SU-DHL-6 (cell line): Measurements from ENCODE around the gene HAPLN3.

Source experiments
- H2AFZ ChIP-seq: fragments of 200-600 bp; sonication (generic); 2 replicates; pipeline ENCODE4 v1.6.1; 2014; ENCODE audit warnings: low read depth, mild to moderate bottlenecking, moderate library complexity, mixed read lengths, antibody characterized with exemption, low read length; ENCODE audit not compliant: severe bottlenecking
- H3F3A ChIP-seq: fragments of 200-600 bp; shearing (Covaris generic); 2 replicates; pipeline ENCODE4 v1.6.0; 2016; ENCODE audit warnings: antibody characterized with exemption, mild to moderate bottlenecking; ENCODE audit not compliant: insufficient read depth
- H3K27ac ChIP-seq: fragments of 200-600 bp; sonication (generic); 2 replicates; pipeline ENCODE4 v1.5.1; 2016; ENCODE audit warnings: low read depth, mild to moderate bottlenecking, low read length, moderate library complexity, mixed read lengths
- H3K27me3 ChIP-seq: fragments of 200-600 bp; sonication (generic), shearing (Covaris generic); 2 replicates; pipeline ENCODE4 v1.6.0; 2014; ENCODE audit warnings: mild to moderate bottlenecking, low read length
- H3K36me3 ChIP-seq: fragments of 200-600 bp; sonication (generic); 2 replicates; pipeline ENCODE4 v1.6.1; 2014; ENCODE audit warnings: mild to moderate bottlenecking, low read length, mixed read lengths
- H3K4me2 ChIP-seq: fragments of 300-600, 200-600 bp; shearing (Covaris generic), sonication (generic); 2 replicates; pipeline ENCODE4 v1.6.0; 2014; ENCODE audit warnings: low read length, low read depth, mild to moderate bottlenecking; ENCODE audit not compliant: poor library complexity, severe bottlenecking
- H3K4me3 ChIP-seq: fragments of 200-600 bp; sonication (generic); 2 replicates; pipeline ENCODE4 v1.5.1; 2014; ENCODE audit warnings: antibody characterized with exemption, low read length, mild to moderate bottlenecking, mixed read lengths; ENCODE audit not compliant: insufficient read depth, poor library complexity, severe bottlenecking
- H3K79me2 ChIP-seq: fragments of 200-600 bp; sonication (generic); 2 replicates; pipeline ENCODE4 v1.6.1; 2014; ENCODE audit warnings: mild to moderate bottlenecking, low read length, moderate library complexity; ENCODE audit not compliant: insufficient read depth
- H3K9ac ChIP-seq: fragments of 200-600 bp; sonication (generic); 2 replicates; pipeline ENCODE4 v1.7.0; 2014; ENCODE audit warnings: mild to moderate bottlenecking, low read length
- H3K9me2 ChIP-seq: fragments of 200-600 bp; sonication (generic); replicated peaks from 2 replicates; pipeline ENCODE4 v1.6.1; 2014; ENCODE audit warnings: low read length; ENCODE audit not compliant: insufficient read depth
- H3K9me3 ChIP-seq: fragments of 200-600 bp; sonication (generic); 2 replicates; pipeline ENCODE4 v1.6.1; 2014; ENCODE audit warnings: low read length, mixed read lengths; ENCODE audit not compliant: insufficient read depth
- H4K20me1 ChIP-seq: fragments of 200-600 bp; sonication (generic); 2 replicates; pipeline ENCODE4 v1.6.1; 2014; ENCODE audit warnings: low read depth, mild to moderate bottlenecking, antibody characterized with exemption, low read length, moderate library complexity, mixed read lengths
- EZH2phosphoT487 ChIP-seq: fragments of 200-600 bp; sonication (generic), shearing (Covaris generic); conservative IDR thresholded peaks from 2 replicates; pipeline ENCODE4 v1.6.1; 2018; ENCODE audit warnings: mild to moderate bottlenecking, antibody characterized with exemption, low read length, moderate library complexity, mixed read lengths
- TF ChIP-seq, protein P1 (sequence below): fragments of 200-600 bp; sonication (generic); IDR thresholded peaks from one replicate; pipeline ENCODE4 v1.5.1; 2017; ENCODE audit warnings: antibody characterized with exemption, mild to moderate bottlenecking, low read length, moderate library complexity; ENCODE audit not compliant: insufficient read depth, poor library complexity, severe bottlenecking

Gene HAPLN3

DNA sequence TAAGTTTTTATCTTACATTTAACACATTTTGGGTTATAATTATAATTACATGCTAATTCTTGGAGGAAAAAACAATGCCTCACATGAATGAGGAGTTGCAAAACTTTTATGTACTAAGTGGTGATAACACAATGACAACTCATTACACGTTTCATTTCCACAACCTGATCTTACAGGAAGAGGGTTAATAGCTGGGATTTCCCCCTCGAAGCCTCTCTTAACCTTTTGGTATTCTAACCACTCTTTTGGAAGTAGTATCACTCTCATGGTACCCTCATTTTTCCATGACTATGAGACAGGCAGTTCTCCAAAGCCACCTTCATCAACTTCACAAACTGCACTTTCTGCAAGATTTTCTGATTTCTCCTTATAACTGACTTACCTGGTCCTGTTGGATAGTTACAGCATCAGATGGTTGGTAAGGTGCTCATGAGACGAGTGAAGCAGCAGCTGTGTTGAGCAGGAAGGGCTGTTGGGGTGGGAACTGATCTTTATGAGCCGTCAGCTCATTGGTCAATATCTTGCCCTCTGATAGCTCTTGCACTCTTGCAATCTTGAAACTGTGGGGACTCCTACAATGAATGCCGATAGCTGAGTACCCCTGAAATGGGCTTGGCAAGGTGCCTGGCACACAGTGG is 50.5 kb downstream of the HAPLN3 start:
- Histone ChIP-seq H3K79me2 (no peaks in the 10 kb centered on the region), H3K27me3 (no peaks in the 10 kb centered on the region), H3K27ac (no peak overlapping the region), H3K9me2 (no peaks in the 10 kb centered on the region), H3K9me3 (no peaks in the 10 kb centered on the region), H2AFZ (no peak overlapping the region), H4K20me1 (no peaks in the 10 kb centered on the region), H3F3A (no peaks in the 10 kb centered on the region), H3K9ac (no peak overlapping the region), H3K4me2 (no peak overlapping the region), H3K4me3 (no peak overlapping the region), H3K36me3 (no peaks in the 10 kb centered on the region)
- TF ChIP-seq, protein P1, sequence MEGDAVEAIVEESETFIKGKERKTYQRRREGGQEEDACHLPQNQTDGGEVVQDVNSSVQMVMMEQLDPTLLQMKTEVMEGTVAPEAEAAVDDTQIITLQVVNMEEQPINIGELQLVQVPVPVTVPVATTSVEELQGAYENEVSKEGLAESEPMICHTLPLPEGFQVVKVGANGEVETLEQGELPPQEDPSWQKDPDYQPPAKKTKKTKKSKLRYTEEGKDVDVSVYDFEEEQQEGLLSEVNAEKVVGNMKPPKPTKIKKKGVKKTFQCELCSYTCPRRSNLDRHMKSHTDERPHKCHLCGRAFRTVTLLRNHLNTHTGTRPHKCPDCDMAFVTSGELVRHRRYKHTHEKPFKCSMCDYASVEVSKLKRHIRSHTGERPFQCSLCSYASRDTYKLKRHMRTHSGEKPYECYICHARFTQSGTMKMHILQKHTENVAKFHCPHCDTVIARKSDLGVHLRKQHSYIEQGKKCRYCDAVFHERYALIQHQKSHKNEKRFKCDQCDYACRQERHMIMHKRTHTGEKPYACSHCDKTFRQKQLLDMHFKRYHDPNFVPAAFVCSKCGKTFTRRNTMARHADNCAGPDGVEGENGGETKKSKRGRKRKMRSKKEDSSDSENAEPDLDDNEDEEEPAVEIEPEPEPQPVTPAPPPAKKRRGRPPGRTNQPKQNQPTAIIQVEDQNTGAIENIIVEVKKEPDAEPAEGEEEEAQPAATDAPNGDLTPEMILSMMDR = no peak
- no peak for TF ChIP-seq EZH2phosphoT487

DNA sequence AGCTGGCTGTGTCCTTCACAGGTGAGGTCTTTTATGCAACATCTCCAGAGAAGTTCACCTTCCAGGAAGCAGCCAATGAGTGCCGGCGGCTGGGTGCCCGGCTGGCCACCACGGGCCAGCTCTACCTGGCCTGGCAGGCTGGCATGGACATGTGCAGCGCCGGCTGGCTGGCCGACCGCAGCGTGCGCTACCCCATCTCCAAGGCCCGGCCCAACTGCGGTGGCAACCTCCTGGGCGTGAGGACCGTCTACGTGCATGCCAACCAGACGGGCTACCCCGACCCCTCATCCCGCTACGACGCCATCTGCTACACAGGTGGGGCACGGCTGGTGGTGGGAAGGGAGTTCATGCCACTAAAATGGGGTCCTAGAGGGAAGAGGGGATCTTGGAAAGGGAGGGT is 52.0 kb downstream of the HAPLN3 start:
- Histone ChIP-seq H4K20me1 (no peaks in the 10 kb centered on the region), H3K36me3 (no peaks in the 10 kb centered on the region), H2AFZ (no peak overlapping the region), H3K27ac (no peak overlapping the region), H3K4me2 (no peak overlapping the region), H3F3A (no peaks in the 10 kb centered on the region), H3K4me3 (no peak overlapping the region), H3K9me2 (no peaks in the 10 kb centered on the region), H3K9me3 (no peaks in the 10 kb centered on the region), H3K79me2 (no peaks in the 10 kb centered on the region), H3K27me3 (no peaks in the 10 kb centered on the region), H3K9ac (no peak overlapping the region)
- no peak for TF ChIP-seq EZH2phosphoT487
- TF ChIP-seq, protein P1 = no peak

DNA sequence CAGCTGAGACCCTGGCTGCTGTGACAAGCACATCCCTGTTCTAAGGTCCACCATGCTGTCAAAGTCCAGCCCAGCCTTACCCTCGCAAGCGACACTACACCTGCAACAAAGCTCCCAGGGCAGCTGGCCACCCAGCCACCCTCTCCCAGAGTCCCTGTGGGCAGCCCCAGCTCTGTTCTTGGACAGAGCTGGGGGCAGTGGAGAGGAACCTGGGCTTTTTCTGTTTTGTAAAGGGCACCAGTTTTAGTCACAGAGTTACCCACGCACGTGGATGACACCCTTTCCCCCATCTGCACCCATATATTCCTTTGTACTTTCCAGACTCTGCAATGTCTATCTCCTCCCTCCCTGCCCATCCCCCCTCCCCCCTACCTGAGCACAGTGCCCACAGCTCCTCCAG is 53.2 kb downstream of the HAPLN3 start:
- Histone ChIP-seq H3K27ac (no peak overlapping the region), H3K36me3 (no peaks in the 10 kb centered on the region)

More for the DNA sequence above, 53.2 kb downstream of the HAPLN3 start:
- Histone ChIP-seq H3F3A (no peaks in the 10 kb centered on the region), H3K4me2 (no peak overlapping the region), H4K20me1 (no peaks in the 10 kb centered on the region), H3K4me3 (no peak overlapping the region), H3K27me3 (no peaks in the 10 kb centered on the region), H3K9me3 (no peaks in the 10 kb centered on the region), H3K9me2 (no peaks in the 10 kb centered on the region), H3K79me2 (no peaks in the 10 kb centered on the region), H2AFZ (no peak overlapping the region), H3K9ac (no peak overlapping the region)
- no peak for TF ChIP-seq EZH2phosphoT487
- TF ChIP-seq, protein P1 = no peak
